ENCODE results near the gene VASH1.
A peak's percentile ranks its signal among the peaks of the same experiment; 100 is the strongest.
"Not testable (repeated sequence)": the region's sequence is repeated elsewhere in the genome, so short reads cannot be mapped to it uniquely, and the experiment has no call there.

The VASH1 gene

GRCh38 chr14:76724651-76725550, 36.4 kb upstream of the VASH1 start:
- no peaks in the 10 kb centered on the region for H3K9me3 ChIP-seq (ENCODE audit: insufficient read depth, low read depth, low read length)
- no peak overlapping the region for H3K27ac ChIP-seq (ENCODE audit: low read length)
- H3K4me1 ChIP-seq (ENCODE audit: insufficient read depth, low read length): peaks cover 7% of the 10 kb centered on the region; the same call in 1 of the 2 replicates
- no peak overlapping the region for H3K4me3 ChIP-seq (ENCODE audit: low read length)
- no peaks in the 10 kb centered on the region for H3K36me3 ChIP-seq (ENCODE audit: insufficient read depth, low read depth, low read length)
- H3K9ac ChIP-seq (ENCODE audit: low read depth, low read length): no peak overlapping the region
- H3K27me3 ChIP-seq (ENCODE audit: insufficient read depth, low read length): no peaks in the 10 kb centered on the region

DNA sequence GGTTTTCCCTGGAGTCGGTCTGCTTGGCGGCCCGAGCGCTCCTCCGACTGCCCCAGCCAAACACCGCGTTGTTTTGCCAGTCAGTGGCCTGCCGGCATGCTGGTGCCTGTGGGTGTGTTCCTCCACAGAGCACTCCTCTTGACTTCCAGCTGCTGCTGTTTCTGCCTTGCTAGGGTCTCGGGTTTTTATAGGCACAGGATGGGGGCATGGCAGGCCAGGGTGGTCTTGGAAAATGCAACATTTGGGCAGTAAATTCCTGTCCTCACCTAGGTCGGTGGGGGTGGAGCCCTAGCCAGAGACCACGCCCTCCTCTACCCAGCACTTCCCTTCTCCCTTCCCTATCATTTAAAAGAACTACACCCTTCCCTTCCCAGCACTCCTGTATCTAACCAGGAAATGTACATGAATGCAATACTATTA, 34.7 kb upstream of the VASH1 start:
- Histone ChIP-seq H3K4me1 (ENCODE audit: insufficient read depth, low read length) (peaks cover 4% of the 10 kb centered on the region; the same call in 1 of the 2 replicates), H3K27me3 (ENCODE audit: insufficient read depth, low read length) (no peaks in the 10 kb centered on the region), H3K36me3 (ENCODE audit: insufficient read depth, low read depth, low read length) (no peaks in the 10 kb centered on the region), H3K27ac (ENCODE audit: low read length) (no peak overlapping the region), H3K9me3 (ENCODE audit: insufficient read depth, low read depth, low read length) (no peaks in the 10 kb centered on the region), H3K4me3 (ENCODE audit: low read length) (peak overlapping the region; percentile 46; the same call in 1 of the 2 replicates), H3K9ac (ENCODE audit: low read depth, low read length) (peak overlapping the region; percentile 6; the same call in 1 of the 2 replicates)

GRCh38 chr14:76727384-76727783, 33.9 kb upstream of the VASH1 start:
- Histone ChIP-seq H3K9ac (ENCODE audit: low read depth, low read length) (no peak overlapping the region), H3K36me3 (ENCODE audit: insufficient read depth, low read depth, low read length) (no peaks in the 10 kb centered on the region), H3K27ac (ENCODE audit: low read length) (no peak overlapping the region), H3K27me3 (ENCODE audit: insufficient read depth, low read length) (no peaks in the 10 kb centered on the region), H3K4me3 (ENCODE audit: low read length) (no peak overlapping the region), H3K4me1 (ENCODE audit: insufficient read depth, low read length) (peaks cover 4% of the 10 kb centered on the region; the same call in 1 of the 2 replicates), H3K9me3 (ENCODE audit: insufficient read depth, low read depth, low read length) (no peaks in the 10 kb centered on the region)

GRCh38 chr14:76727901-76728300, 33.4 kb upstream of the VASH1 start:
- Histone ChIP-seq H3K9ac (ENCODE audit: low read depth, low read length) (no peak overlapping the region), H3K27ac (ENCODE audit: low read length) (no peak overlapping the region), H3K9me3 (ENCODE audit: insufficient read depth, low read depth, low read length) (no peaks in the 10 kb centered on the region), H3K27me3 (ENCODE audit: insufficient read depth, low read length) (no peaks in the 10 kb centered on the region), H3K4me3 (ENCODE audit: low read length) (no peak overlapping the region), H3K4me1 (ENCODE audit: insufficient read depth, low read length) (peaks cover 4% of the 10 kb centered on the region; the same call in 1 of the 2 replicates), H3K36me3 (ENCODE audit: insufficient read depth, low read depth, low read length) (no peaks in the 10 kb centered on the region)

DNA sequence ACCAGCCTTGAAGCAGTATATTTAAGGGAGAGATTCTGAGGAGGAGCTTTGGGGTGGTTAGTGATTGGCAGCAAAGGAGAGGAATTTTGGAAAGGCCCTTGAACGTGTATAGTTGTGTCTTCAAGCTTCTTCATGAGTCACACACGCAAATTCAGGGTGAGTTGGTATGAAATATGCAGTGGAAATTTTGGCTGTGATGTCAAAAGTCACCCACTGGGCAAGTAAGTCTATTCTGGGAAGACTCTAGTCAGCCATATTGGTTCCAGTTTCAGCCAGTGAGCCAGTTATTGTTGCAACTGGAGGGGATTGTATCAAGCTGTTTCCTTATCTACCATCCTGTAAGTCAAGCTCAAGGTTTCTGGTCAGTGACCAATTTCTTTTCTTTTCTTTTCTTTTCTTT, 32.0 kb upstream of the VASH1 start:
- Histone ChIP-seq H3K9ac (ENCODE audit: low read depth, low read length) (no peak overlapping the region), H3K9me3 (ENCODE audit: insufficient read depth, low read depth, low read length) (no peaks in the 10 kb centered on the region), H3K27ac (ENCODE audit: low read length) (no peak overlapping the region), H3K4me3 (ENCODE audit: low read length) (no peak overlapping the region), H3K4me1 (ENCODE audit: insufficient read depth, low read length) (peaks cover 4% of the 10 kb centered on the region; the same call in 1 of the 2 replicates), H3K27me3 (ENCODE audit: insufficient read depth, low read length) (no peaks in the 10 kb centered on the region), H3K36me3 (ENCODE audit: insufficient read depth, low read depth, low read length) (no peaks in the 10 kb centered on the region)

- no peak overlapping the region for H3K9ac ChIP-seq (ENCODE audit: low read depth, low read length)
- H3K4me3 ChIP-seq (ENCODE audit: low read length): no peak overlapping the region
- no peaks in the 10 kb centered on the region for H3K36me3 ChIP-seq (ENCODE audit: insufficient read depth, low read depth, low read length)
- H3K9me3 ChIP-seq (ENCODE audit: insufficient read depth, low read depth, low read length): no peaks in the 10 kb centered on the region
- no peaks in the 10 kb centered on the region for H3K4me1 ChIP-seq (ENCODE audit: insufficient read depth, low read length)
- H3K27me3 ChIP-seq (ENCODE audit: insufficient read depth, low read length): no peaks in the 10 kb centered on the region
- H3K27ac ChIP-seq (ENCODE audit: low read length): no peak overlapping the region
These were observed 31.2 kb upstream of the VASH1 start for GRCh38 chr14:76729953-76730505.

GRCh38 chr14:76734501-76734900, 26.8 kb upstream of the VASH1 start:
- H3K9ac ChIP-seq (ENCODE audit: low read depth, low read length); H3K27me3 ChIP-seq (ENCODE audit: insufficient read depth, low read length); H3K4me1 ChIP-seq (ENCODE audit: insufficient read depth, low read length); H3K27ac ChIP-seq (ENCODE audit: low read length); H3K9me3 ChIP-seq (ENCODE audit: insufficient read depth, low read depth, low read length); H3K4me3 ChIP-seq (ENCODE audit: low read length); H3K36me3 ChIP-seq (ENCODE audit: insufficient read depth, low read depth, low read length): not testable (repeated sequence)

- Histone ChIP-seq H3K4me1 (ENCODE audit: insufficient read depth, low read length) (no peaks in the 10 kb centered on the region), H3K9ac (ENCODE audit: low read depth, low read length) (no peak overlapping the region), H3K27ac (ENCODE audit: low read length) (no peak overlapping the region), H3K27me3 (ENCODE audit: insufficient read depth, low read length) (no peaks in the 10 kb centered on the region), H3K9me3 (ENCODE audit: insufficient read depth, low read depth, low read length) (peaks cover 10% of the 10 kb centered on the region; the same call in 1 of the 2 replicates), H3K4me3 (ENCODE audit: low read length) (no peak overlapping the region), H3K36me3 (ENCODE audit: insufficient read depth, low read depth, low read length) (no peaks in the 10 kb centered on the region)
These were observed 24.8 kb upstream of the VASH1 start for GRCh38 chr14:76736514-76736913.

DNA sequence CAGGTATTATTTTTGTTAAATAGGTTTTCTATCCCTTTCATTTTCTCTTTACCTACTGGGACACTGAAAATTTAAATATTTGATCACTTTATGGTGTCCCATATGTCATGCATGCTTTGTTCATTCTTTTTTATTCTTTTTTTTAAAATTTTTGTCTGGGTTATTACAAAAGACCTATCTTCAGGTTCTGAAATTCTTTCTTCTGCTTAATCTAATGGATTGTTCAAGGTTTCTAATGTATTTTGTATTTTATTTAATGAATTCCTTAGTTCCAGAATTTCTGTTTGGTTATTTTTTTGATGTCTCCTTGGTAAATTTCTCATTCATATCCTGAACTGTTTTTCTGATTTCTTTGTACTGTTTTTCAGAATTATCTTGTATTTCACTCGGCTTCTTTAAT, 20.2 kb upstream of the VASH1 start:
- peaks cover 18% of the 10 kb centered on the region; the same call in 1 of the 2 replicates for H3K9me3 ChIP-seq (ENCODE audit: insufficient read depth, low read depth, low read length)
- H3K9ac ChIP-seq (ENCODE audit: low read depth, low read length): no peak overlapping the region
- no peak overlapping the region for H3K27ac ChIP-seq (ENCODE audit: low read length)
- no peaks in the 10 kb centered on the region for H3K4me1 ChIP-seq (ENCODE audit: insufficient read depth, low read length)
- no peak overlapping the region for H3K4me3 ChIP-seq (ENCODE audit: low read length)
- H3K27me3 ChIP-seq (ENCODE audit: insufficient read depth, low read length): no peaks in the 10 kb centered on the region
- H3K36me3 ChIP-seq (ENCODE audit: insufficient read depth, low read depth, low read length): no peaks in the 10 kb centered on the region

GRCh38 chr14:76742185-76742584, 19.1 kb upstream of the VASH1 start:
- H3K27ac ChIP-seq (ENCODE audit: low read length): no peak overlapping the region
- H3K4me1 ChIP-seq (ENCODE audit: insufficient read depth, low read length): no peaks in the 10 kb centered on the region
- no peak overlapping the region for H3K9ac ChIP-seq (ENCODE audit: low read depth, low read length)
- H3K4me3 ChIP-seq (ENCODE audit: low read length): no peak overlapping the region
- H3K9me3 ChIP-seq (ENCODE audit: insufficient read depth, low read depth, low read length): peaks cover 18% of the 10 kb centered on the region; the same call in 1 of the 2 replicates
- H3K27me3 ChIP-seq (ENCODE audit: insufficient read depth, low read length): no peaks in the 10 kb centered on the region
- H3K36me3 ChIP-seq (ENCODE audit: insufficient read depth, low read depth, low read length): no peaks in the 10 kb centered on the region

DNA sequence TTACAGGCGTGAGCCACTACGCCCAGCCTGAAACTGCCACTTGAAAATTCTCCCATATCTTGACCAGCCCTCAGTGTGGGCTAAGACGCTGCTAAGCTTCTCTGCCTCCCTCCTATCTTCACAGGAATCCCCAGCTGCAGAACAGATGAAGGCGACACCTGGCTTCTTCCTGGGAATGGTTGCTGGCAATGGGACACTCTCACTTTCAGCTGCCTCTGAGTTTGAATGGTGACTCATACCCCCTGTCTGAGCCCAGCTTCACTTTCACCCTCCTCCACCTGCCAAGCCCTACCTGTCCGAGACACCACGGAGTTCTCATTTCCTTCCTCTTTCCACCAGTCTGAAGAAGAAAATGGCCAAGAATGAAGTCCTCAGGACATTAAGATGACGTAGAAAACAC, 18.3 kb upstream of the VASH1 start:
- no peaks in the 10 kb centered on the region for H3K4me1 ChIP-seq (ENCODE audit: insufficient read depth, low read length)
- no peaks in the 10 kb centered on the region for H3K27me3 ChIP-seq (ENCODE audit: insufficient read depth, low read length)
- H3K4me3 ChIP-seq (ENCODE audit: low read length): no peak overlapping the region
- no peak overlapping the region for H3K9ac ChIP-seq (ENCODE audit: low read depth, low read length)
- H3K27ac ChIP-seq (ENCODE audit: low read length): no peak overlapping the region
- H3K36me3 ChIP-seq (ENCODE audit: insufficient read depth, low read depth, low read length): no peaks in the 10 kb centered on the region
- H3K9me3 ChIP-seq (ENCODE audit: insufficient read depth, low read depth, low read length): peaks cover 18% of the 10 kb centered on the region; the same call in 1 of the 2 replicates

GRCh38 chr14:76752744-76753143, 8.5 kb upstream of the VASH1 start:
- H3K4me1 ChIP-seq (ENCODE audit: insufficient read depth, low read length): no peaks in the 10 kb centered on the region
- H3K36me3 ChIP-seq (ENCODE audit: insufficient read depth, low read depth, low read length): no peaks in the 10 kb centered on the region
- no peaks in the 10 kb centered on the region for H3K9me3 ChIP-seq (ENCODE audit: insufficient read depth, low read depth, low read length)
- H3K27ac ChIP-seq (ENCODE audit: low read length): no peak overlapping the region
- no peak overlapping the region for H3K4me3 ChIP-seq (ENCODE audit: low read length)
- H3K27me3 ChIP-seq (ENCODE audit: insufficient read depth, low read length): peaks cover 6% of the 10 kb centered on the region; the same call in 1 of the 2 replicates
- no peak overlapping the region for H3K9ac ChIP-seq (ENCODE audit: low read depth, low read length)
